SJCRH30 (cell line): ENCODE results near the gene ISG20. TPM values are rescaled to one million over a fixed set of nuclear protein-coding genes. Genes with fewer than 3 reads are reported as not detected.
"Not testable (repeated sequence)": the region's sequence is repeated elsewhere in the genome, so short reads cannot be mapped to it uniquely, and the experiment has no call there.

Experiments used
- DNase-seq, 2 experiments: peaks; one replicate each; pipeline ENCODE4 v3.0.0-alpha.2; 2015 to 2020
- H3K27ac ChIP-seq: fragments of 250-450 bp; sonication (Bioruptor Pico); 2 replicates; pipeline ENCODE4 v1.5.1; 2020; ENCODE audit warnings: mild to moderate bottlenecking, moderate library complexity
- H3K27me3 ChIP-seq: fragments of 250-450 bp; sonication (Bioruptor Pico); 2 replicates; pipeline ENCODE4 v1.5.1; 2020; ENCODE audit warnings: mild to moderate bottlenecking, moderate library complexity
- H3K36me3 ChIP-seq: fragments of 250-450 bp; sonication (Bioruptor Pico); 2 replicates; pipeline ENCODE4 v1.5.1; 2020; ENCODE audit warnings: mild to moderate bottlenecking, moderate library complexity
- H3K4me1 ChIP-seq: fragments of 250-450 bp; sonication (Bioruptor Pico); 2 replicates; pipeline ENCODE4 v1.5.1; 2020; ENCODE audit warnings: mild to moderate bottlenecking, moderate library complexity
- H3K4me3 ChIP-seq: fragments of 250-450 bp; sonication (Bioruptor Pico); 2 replicates; pipeline ENCODE4 v1.5.1; 2020; ENCODE audit warnings: mild to moderate bottlenecking, moderate library complexity
- H3K9me3 ChIP-seq: fragments of 250-450 bp; sonication (Bioruptor Pico); replicated peaks from 2 replicates; pipeline ENCODE4 v1.5.1; 2020; ENCODE audit warnings: mild to moderate bottlenecking, moderate library complexity
- total RNA-seq: library from RNA; depleted of rRNA; stranded (reverse); fragments of >200 nt; shearing (Covaris generic); gene quantifications from 2 replicates; pipeline ENCODE4 v1.2.3, GENCODE V29; 2014

The ISG20 gene
- total RNA-seq, 1 experiment from 2014 or later, result 0.97 TPM

GRCh38 chr15:88624156-88624970 is 14.5 kb upstream of the ISG20 start:
- no peaks in the 10 kb centered on the region for H3K27me3 ChIP-seq
- H3K9me3 ChIP-seq, result no peaks in the 10 kb centered on the region
- DNase-seq, result peak in 1 of 2 experiments; percentile 40
- H3K4me3 ChIP-seq, result no peak overlapping the region
- peaks cover 16% of the 10 kb centered on the region; the same call in 1 of the 2 replicates for H3K4me1 ChIP-seq
- H3K36me3 ChIP-seq, result peaks cover 45% of the 10 kb centered on the region
- no peak overlapping the region for H3K27ac ChIP-seq

- peaks cover 52% of the 10 kb centered on the region for H3K36me3 ChIP-seq
- H3K4me3 ChIP-seq, result no peak overlapping the region
- DNase-seq, result no peak
- no peak overlapping the region for H3K27ac ChIP-seq
- peaks cover 14% of the 10 kb centered on the region; the same call in 1 of the 2 replicates for H3K4me1 ChIP-seq
- H3K27me3 ChIP-seq, result no peaks in the 10 kb centered on the region
- H3K9me3 ChIP-seq, result no peaks in the 10 kb centered on the region
These were observed 13.8 kb upstream of the ISG20 start for GRCh38 chr15:88624971-88625490.

GRCh38 chr15:88625943-88626741 is 12.7 kb upstream of the ISG20 start:
- Histone ChIP-seq H3K9me3 (no peaks in the 10 kb centered on the region), H3K36me3 (peaks cover 62% of the 10 kb centered on the region), H3K4me3 (no peak overlapping the region), H3K27me3 (no peaks in the 10 kb centered on the region), H3K27ac (no peak overlapping the region), H3K4me1 (peaks cover 14% of the 10 kb centered on the region; the same call in 1 of the 2 replicates)
- DNase-seq, result no peak

- Histone ChIP-seq H3K9me3 (no peaks in the 10 kb centered on the region), H3K27ac (no peak overlapping the region), H3K27me3 (no peaks in the 10 kb centered on the region), H3K36me3 (peaks cover 68% of the 10 kb centered on the region), H3K4me3 (no peak overlapping the region), H3K4me1 (peaks cover 14% of the 10 kb centered on the region; the same call in 1 of the 2 replicates)
- DNase-seq, result no peak
These were observed 11.4 kb upstream of the ISG20 start for GRCh38 chr15:88627463-88627862.

- DNase-seq, result no peak
- Histone ChIP-seq H3K27me3 (no peaks in the 10 kb centered on the region), H3K9me3 (no peaks in the 10 kb centered on the region), H3K36me3 (peaks cover 73% of the 10 kb centered on the region), H3K27ac (no peak overlapping the region), H3K4me1 (peaks cover 9% of the 10 kb centered on the region; the same call in 1 of the 2 replicates), H3K4me3 (no peak overlapping the region)
These were observed 10.7 kb upstream of the ISG20 start for GRCh38 chr15:88628018-88628654.

DNA sequence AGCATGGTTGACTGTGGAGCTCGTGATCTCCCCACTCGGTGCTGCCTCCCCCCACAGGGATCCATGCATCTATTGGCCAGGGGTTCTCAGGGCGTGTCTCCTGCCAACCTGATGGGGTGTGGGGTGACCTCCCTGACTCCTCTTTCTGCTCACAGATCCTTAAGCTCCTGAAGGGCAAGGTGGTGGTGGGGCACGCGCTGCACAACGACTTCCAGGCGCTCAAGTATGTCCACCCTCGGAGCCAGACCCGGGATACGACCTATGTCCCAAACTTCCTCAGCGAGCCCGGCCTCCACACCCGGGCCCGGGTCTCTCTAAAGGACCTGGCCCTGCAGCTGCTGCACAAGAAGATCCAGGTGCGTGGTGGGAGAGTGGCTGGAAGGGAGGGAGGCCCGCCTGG is 9.7 kb upstream of the ISG20 start:
- no peak for DNase-seq
- Histone ChIP-seq H3K36me3 (peaks cover 75% of the 10 kb centered on the region), H3K9me3 (no peaks in the 10 kb centered on the region), H3K27ac (no peak overlapping the region), H3K4me3 (no peak overlapping the region), H3K27me3 (no peaks in the 10 kb centered on the region), H3K4me1 (peaks cover 1% of the 10 kb centered on the region; the same call in 1 of the 2 replicates)

- no peak overlapping the region for H3K4me3 ChIP-seq
- no peaks in the 10 kb centered on the region for H3K27me3 ChIP-seq
- H3K4me1 ChIP-seq, result no peaks in the 10 kb centered on the region
- no peak overlapping the region for H3K27ac ChIP-seq
- DNase-seq, result no peak
- H3K9me3 ChIP-seq, result no peaks in the 10 kb centered on the region
- H3K36me3 ChIP-seq, result peaks cover 76% of the 10 kb centered on the region
These were observed 8.6 kb upstream of the ISG20 start for GRCh38 chr15:88630141-88630721.

DNA sequence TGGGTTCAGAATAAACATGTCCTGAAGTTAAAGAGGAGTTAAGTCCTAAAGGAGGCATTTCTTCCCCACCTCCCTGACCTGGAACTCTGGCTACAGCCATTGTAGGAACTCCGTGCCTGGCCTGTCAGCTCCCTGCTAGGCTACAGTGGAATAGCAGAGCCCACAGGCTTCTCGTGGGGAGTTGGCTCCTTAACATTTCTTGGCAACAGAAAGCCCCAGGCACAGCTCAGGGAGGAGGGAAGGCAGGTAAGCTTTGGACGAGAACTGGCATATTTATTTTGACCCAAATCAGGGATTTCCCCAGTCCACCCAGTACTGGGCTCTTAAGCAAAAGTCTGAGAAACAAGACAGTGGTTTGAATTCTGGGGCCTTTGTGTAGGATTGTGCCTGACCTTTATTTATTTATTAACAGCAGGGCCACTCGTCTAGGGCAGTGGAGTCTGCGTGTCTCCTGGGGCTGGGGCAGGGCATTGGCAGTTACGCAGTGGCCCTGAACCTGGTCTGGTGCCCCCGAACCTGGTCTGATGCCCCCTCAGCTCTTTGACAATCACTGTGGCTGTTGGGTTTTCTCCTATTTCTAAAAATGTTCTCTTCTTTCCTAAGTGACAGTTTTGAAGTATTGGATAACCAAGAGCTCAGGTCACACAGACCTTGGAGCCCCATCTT is 7.9 kb upstream of the ISG20 start:
- Histone ChIP-seq H3K36me3 (peaks cover 71% of the 10 kb centered on the region), H3K27me3 (no peaks in the 10 kb centered on the region), H3K4me1 (no peaks in the 10 kb centered on the region), H3K27ac (no peak overlapping the region), H3K4me3 (no peak overlapping the region), H3K9me3 (no peaks in the 10 kb centered on the region)
- DNase-seq, result no peak

DNA sequence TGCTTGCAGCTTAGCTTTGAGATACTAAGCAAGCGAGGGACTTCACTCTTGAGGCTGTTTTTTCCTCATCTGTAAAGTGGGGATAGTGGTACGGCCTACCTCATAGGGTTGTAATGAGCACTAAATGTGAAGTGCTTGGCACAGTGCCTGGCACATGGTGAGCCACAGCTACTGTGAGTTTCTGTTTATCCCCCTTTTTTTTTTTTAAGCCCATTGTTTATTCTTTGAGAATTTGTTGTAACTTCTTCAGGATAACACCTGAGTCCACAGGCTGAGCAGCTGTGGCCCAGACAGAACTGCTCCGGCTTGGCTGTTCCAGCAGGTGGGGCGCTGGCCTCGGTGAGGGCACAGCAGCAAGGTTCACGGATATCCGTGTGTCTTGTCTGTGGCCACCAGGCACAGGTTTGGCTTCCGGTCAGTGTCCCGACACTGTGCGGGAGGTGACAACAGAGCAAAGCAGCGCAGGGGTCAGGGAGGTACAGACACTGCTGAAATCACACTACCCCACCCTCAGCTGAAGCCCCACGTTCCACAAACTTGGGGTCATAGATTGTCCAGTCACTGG is 7.3 kb upstream of the ISG20 start:
- H3K27me3 ChIP-seq, result no peaks in the 10 kb centered on the region
- peaks cover 67% of the 10 kb centered on the region for H3K36me3 ChIP-seq
- no peaks in the 10 kb centered on the region for H3K4me1 ChIP-seq
- H3K9me3 ChIP-seq, result no peaks in the 10 kb centered on the region
- no peak overlapping the region for H3K27ac ChIP-seq
- H3K4me3 ChIP-seq, result no peak overlapping the region
- DNase-seq, result no peak

- DNase-seq, result not testable (repeated sequence)
These were observed 6.0 kb upstream of the ISG20 start for GRCh38 chr15:88632797-88633196.

DNA sequence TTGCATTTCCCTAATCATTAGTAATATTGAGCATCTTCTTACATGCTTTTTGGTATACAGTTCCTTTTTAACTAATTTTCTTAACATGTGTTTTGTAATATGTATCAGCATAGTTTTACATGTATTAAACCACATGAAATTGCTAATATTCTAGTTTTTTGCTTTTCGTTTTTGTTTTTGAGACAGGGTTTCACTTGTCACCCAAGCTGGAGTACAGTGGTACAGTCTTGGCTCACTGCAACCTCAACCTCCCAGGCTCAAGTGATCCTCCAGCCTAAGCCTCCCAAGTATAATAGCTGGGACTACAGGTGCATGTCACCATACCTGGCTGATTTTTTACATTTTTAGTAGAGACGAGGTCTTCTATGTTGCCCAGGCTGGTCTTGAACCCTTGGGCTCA is 4.4 kb upstream of the ISG20 start:
- Histone ChIP-seq H3K36me3 (peaks cover 38% of the 10 kb centered on the region), H3K9me3 (no peaks in the 10 kb centered on the region), H3K4me1 (peaks cover 12% of the 10 kb centered on the region), H3K4me3 (no peak overlapping the region), H3K27me3 (no peaks in the 10 kb centered on the region), H3K27ac (no peak overlapping the region)
- DNase-seq, result no peak

More at GRCh38 chr15:88632797-88633196, 6.0 kb upstream of the ISG20 start:
- H3K27me3 ChIP-seq, H3K27ac ChIP-seq, H3K4me3 ChIP-seq, H3K4me1 ChIP-seq, H3K9me3 ChIP-seq: not testable (repeated sequence)
- peaks cover 55% of the 10 kb centered on the region for H3K36me3 ChIP-seq

GRCh38 chr15:88635318-88635717 is 3.5 kb upstream of the ISG20 start:
- Histone ChIP-seq H3K27ac (no peak overlapping the region), H3K4me3 (no peak overlapping the region), H3K27me3 (no peaks in the 10 kb centered on the region), H3K36me3 (peaks cover 29% of the 10 kb centered on the region), H3K4me1 (peaks cover 12% of the 10 kb centered on the region), H3K9me3 (no peaks in the 10 kb centered on the region)
- no peak for DNase-seq

DNA sequence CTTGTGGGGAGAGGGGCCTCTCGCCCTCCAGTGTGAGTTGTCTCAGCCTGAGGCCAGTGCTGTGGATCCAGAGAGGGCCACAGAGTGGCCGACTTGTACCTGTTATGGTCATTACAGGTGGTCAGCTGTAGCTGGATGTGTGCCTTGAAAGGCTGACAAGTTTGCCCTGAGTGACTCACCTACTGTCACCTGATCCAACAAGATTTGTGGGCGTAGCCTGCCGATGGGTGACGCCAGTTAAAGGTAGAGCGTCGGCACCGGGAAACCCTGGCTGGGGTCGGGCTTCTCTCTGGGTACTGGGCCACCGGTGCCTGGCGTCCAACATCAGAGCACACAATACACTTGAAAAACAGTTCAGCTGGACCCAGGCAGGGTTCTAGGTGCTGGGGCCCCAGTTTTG is 2.8 kb upstream of the ISG20 start:
- Histone ChIP-seq H3K27ac (no peak overlapping the region), H3K27me3 (no peaks in the 10 kb centered on the region), H3K4me3 (no peak overlapping the region), H3K4me1 (peaks cover 12% of the 10 kb centered on the region), H3K9me3 (no peaks in the 10 kb centered on the region), H3K36me3 (peaks cover 24% of the 10 kb centered on the region)
- no peak for DNase-seq

DNA sequence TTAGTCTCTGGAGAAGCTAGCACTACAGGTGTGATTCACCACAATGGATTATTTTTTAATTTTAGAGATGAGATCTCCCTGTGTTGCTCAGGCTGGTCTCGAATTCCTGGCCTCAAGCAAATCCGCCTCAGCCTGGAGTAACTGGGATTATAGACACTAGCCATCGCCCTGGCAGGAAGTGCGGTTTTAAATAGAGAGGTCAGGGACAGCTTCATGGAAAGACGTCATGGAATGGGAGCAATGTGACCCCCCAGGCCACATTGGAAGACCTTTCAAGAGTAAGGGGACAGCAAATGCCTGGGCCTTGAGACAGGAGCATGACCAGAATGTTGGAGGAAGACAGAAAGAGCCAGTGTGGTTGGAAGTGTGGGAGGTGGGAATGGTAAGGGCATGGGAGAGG is 2.2 kb upstream of the ISG20 start:
- Histone ChIP-seq H3K9me3 (no peaks in the 10 kb centered on the region), H3K27ac (no peak overlapping the region), H3K27me3 (no peaks in the 10 kb centered on the region), H3K4me1 (peaks cover 12% of the 10 kb centered on the region), H3K4me3 (no peak overlapping the region), H3K36me3 (peaks cover 20% of the 10 kb centered on the region)
- DNase-seq, result peak in 1 of 2 experiments; percentile 30
